Tibial artery (tissue), 4 donors: Measurements from ENCODE around the gene FURIN.

Source experiments
- DNase-seq, 2 donors: peaks; one replicate each; pipeline ENCODE4 v3.0.0-alpha.2; 2019
- H3K27ac ChIP-seq, 2 donors: fragments of 200-600 bp; sonication (generic) in 1 of 2; 1 replicate in 1 of 2; 2 replicates in 1 of 2; pipeline ENCODE4 v1.5.1; 2018 to 2019; ENCODE audit warnings: mild to moderate bottlenecking in 1 of 2
- H3K27me3 ChIP-seq, 2 donors: fragments of 200-600 bp; sonication (generic) in 1 of 2; one replicate each; pipeline versions ENCODE4 v1.5.1 to v1.6.0; 2016 to 2019
- H3K36me3 ChIP-seq, 3 donors: fragments of 200-600 bp; sonication (generic) in 2 of 3; one replicate each; pipeline ENCODE4 v1.5.1; 2016 to 2019; ENCODE audit warnings: mild to moderate bottlenecking in 2 of 3
- H3K4me1 ChIP-seq, 4 donors: fragments of 200-600 bp; sonication (generic) in 2 of 4; 1 replicate in 3 of 4; 2 replicates in 1 of 4; pipeline ENCODE4 v1.5.1; 2016 to 2019
- H3K4me3 ChIP-seq, 2 donors: fragments of 200-600 bp; sonication (generic) in 1 of 2; 1 replicate in 1 of 2; 2 replicates in 1 of 2; pipeline ENCODE4 v1.5.1; 2018 to 2019; ENCODE audit warnings: mild to moderate bottlenecking in 2 of 2
- H3K9me3 ChIP-seq, 3 donors: fragments of 200-600 bp; sonication (generic) in 1 of 3; one replicate each; pipeline ENCODE4 v1.5.1; 2016 to 2019
- CTCF ChIP-seq, 2 experiments: fragments of 200-600 bp in 1 of 2; fragments of 450-650 bp in 1 of 2; IDR thresholded peaks; one replicate each; pipeline ENCODE4 v1.5.1; 2017 to 2019; ENCODE audit warnings: antibody characterized with exemption in 2 of 2, mild to moderate bottlenecking in 1 of 2, moderate library complexity in 1 of 2
- intact Hi-C: fragments of 100-400 bp; cut with DNase I; formaldehyde crosslinking; loops from one replicate; pipeline ENCODE4 v1.15.0; 2023; ENCODE audit warnings: low total_unique reads

The FURIN gene

GRCh38 chr15:90829942-90830440, 38.4 kb upstream of the FURIN start:
- intact Hi-C loops = no loop called here
- H3K4me3 ChIP-seq = no peak overlapping the region
- no peak for TF ChIP-seq CTCF (IDR thresholded peaks at IDR 0.05)
- peaks cover 0 to 4% of the 10 kb centered on the region in 2 donors for H3K27me3 ChIP-seq
- no peaks in the 10 kb centered on the region for H3K9me3 ChIP-seq
- H3K36me3 ChIP-seq = no peaks in the 10 kb centered on the region
- DNase-seq = peak in 1 of 2 donors; percentile 55
- H3K4me1 ChIP-seq = no peaks in the 10 kb centered on the region
- H3K27ac ChIP-seq = peak overlapping the region in 1 of 2 donors; percentile 21

GRCh38 chr15:90834626-90835025, 33.8 kb upstream of the FURIN start:
- Histone ChIP-seq H3K36me3 (no peaks in the 10 kb centered on the region), H3K9me3 (no peaks in the 10 kb centered on the region), H3K27ac (no peak overlapping the region), H3K4me1 (peaks cover 0 to 1% (median 0%) of the 10 kb centered on the region in 4 donors), H3K27me3 (no peaks in the 10 kb centered on the region), H3K4me3 (no peak overlapping the region)
- no peak for TF ChIP-seq CTCF (IDR thresholded peaks at IDR 0.05)
- DNase-seq = no peak
- intact Hi-C loops = no loop called here

- no peak for TF ChIP-seq CTCF (IDR thresholded peaks at IDR 0.05)
- H3K4me1 ChIP-seq = peaks cover 0 to 4% (median 0%) of the 10 kb centered on the region in 4 donors
- intact Hi-C loops = no loop called here
Measured at GRCh38 chr15:90836296-90836871, 32.0 kb upstream of the FURIN start.

GRCh38 chr15:90837094-90837493, 31.3 kb upstream of the FURIN start:
- Histone ChIP-seq H3K27me3 (no peaks in the 10 kb centered on the region), H3K9me3 (no peaks in the 10 kb centered on the region), H3K4me3 (no peak overlapping the region), H3K27ac (no peak overlapping the region), H3K4me1 (peaks cover 0 to 4% (median 0%) of the 10 kb centered on the region in 4 donors), H3K36me3 (no peaks in the 10 kb centered on the region)
- TF ChIP-seq CTCF (IDR thresholded peaks at IDR 0.05) = no peak
- no peak for DNase-seq
- intact Hi-C loops = no loop called here

More at GRCh38 chr15:90836296-90836871, 32.0 kb upstream of the FURIN start:
- H3K4me3 ChIP-seq = no peak overlapping the region
- no peaks in the 10 kb centered on the region for H3K9me3 ChIP-seq
- no peak for DNase-seq
- H3K36me3 ChIP-seq = no peaks in the 10 kb centered on the region
- H3K27ac ChIP-seq = no peak overlapping the region
- no peaks in the 10 kb centered on the region for H3K27me3 ChIP-seq

- DNase-seq = no peak
- intact Hi-C loops = no loop called here
- TF ChIP-seq CTCF (IDR thresholded peaks at IDR 0.05) = no peak
Measured at GRCh38 chr15:90838139-90838538, 30.2 kb upstream of the FURIN start.

More at GRCh38 chr15:90838139-90838538, 30.2 kb upstream of the FURIN start:
- Histone ChIP-seq H3K9me3 (no peaks in the 10 kb centered on the region), H3K27ac (no peak overlapping the region), H3K27me3 (no peaks in the 10 kb centered on the region), H3K36me3 (no peaks in the 10 kb centered on the region), H3K4me3 (no peak overlapping the region), H3K4me1 (peaks cover 0 to 4% (median 0%) of the 10 kb centered on the region in 4 donors)
